HG03575 (cell line): ENCODE results near the gene COX6A1.

Experiments
- ATAC-seq: cut with Tn5 transposase; IDR thresholded peaks from one replicate; pipeline ENCODE4 v1.9.1; 2021; ENCODE audit not compliant: unreplicated experiment, insufficient number of reproducible peaks, low FRiP score; ENCODE audit errors: extremely low read depth

COX6A1 gene

GRCh38 chr12:120462099-120462640 lies 24.3 kb downstream of the COX6A1 start:
- no peak for ATAC-seq

GRCh38 chr12:120463712-120464111 lies 25.8 kb downstream of the COX6A1 start:
- no peak for ATAC-seq

- no peak for ATAC-seq
Measured at GRCh38 chr12:120465756-120466155, 27.8 kb downstream of the COX6A1 start.

- no peak for ATAC-seq
Measured at GRCh38 chr12:120466560-120467315, 28.8 kb downstream of the COX6A1 start.

GRCh38 chr12:120467439-120467838 lies 29.5 kb downstream of the COX6A1 start:
- no peak for ATAC-seq

GRCh38 chr12:120468325-120468820 lies 30.5 kb downstream of the COX6A1 start:
- no peak for ATAC-seq

GRCh38 chr12:120468821-120469449 lies 31.0 kb downstream of the COX6A1 start:
- no peak for ATAC-seq

GRCh38 chr12:120469450-120470149 lies 31.7 kb downstream of the COX6A1 start, which contains the start of gene SRSF9:
Gene SRSF9 (minus strand): TSS chr12:120469748. CDS start chr12:120469609, 139 bp downstream.
- peak; percentile 53 for ATAC-seq

GRCh38 chr12:120470150-120470784 lies 32.4 kb downstream of the COX6A1 start:
- no peak for ATAC-seq

- ATAC-seq: no peak
Measured at GRCh38 chr12:120472521-120472920, 34.6 kb downstream of the COX6A1 start.

- ATAC-seq: no peak
Measured at GRCh38 chr12:120473807-120474615, 36.1 kb downstream of the COX6A1 start.

GRCh38 chr12:120474616-120474960 lies 36.7 kb downstream of the COX6A1 start:
- no peak for ATAC-seq

- ATAC-seq: no peak
Measured at GRCh38 chr12:120475643-120476042, 37.7 kb downstream of the COX6A1 start.

GRCh38 chr12:120479458-120479857 lies 41.5 kb downstream of the COX6A1 start:
- no peak for ATAC-seq

GRCh38 chr12:120480211-120480610 lies 42.3 kb downstream of the COX6A1 start:
- ATAC-seq: no peak

GRCh38 chr12:120481022-120481767 lies 43.3 kb downstream of the COX6A1 start:
- no peak for ATAC-seq

- ATAC-seq: no peak
Measured at GRCh38 chr12:120483621-120484020, 45.7 kb downstream of the COX6A1 start.
